ENCODE measurements around the gene ZNF92.

DNA sequence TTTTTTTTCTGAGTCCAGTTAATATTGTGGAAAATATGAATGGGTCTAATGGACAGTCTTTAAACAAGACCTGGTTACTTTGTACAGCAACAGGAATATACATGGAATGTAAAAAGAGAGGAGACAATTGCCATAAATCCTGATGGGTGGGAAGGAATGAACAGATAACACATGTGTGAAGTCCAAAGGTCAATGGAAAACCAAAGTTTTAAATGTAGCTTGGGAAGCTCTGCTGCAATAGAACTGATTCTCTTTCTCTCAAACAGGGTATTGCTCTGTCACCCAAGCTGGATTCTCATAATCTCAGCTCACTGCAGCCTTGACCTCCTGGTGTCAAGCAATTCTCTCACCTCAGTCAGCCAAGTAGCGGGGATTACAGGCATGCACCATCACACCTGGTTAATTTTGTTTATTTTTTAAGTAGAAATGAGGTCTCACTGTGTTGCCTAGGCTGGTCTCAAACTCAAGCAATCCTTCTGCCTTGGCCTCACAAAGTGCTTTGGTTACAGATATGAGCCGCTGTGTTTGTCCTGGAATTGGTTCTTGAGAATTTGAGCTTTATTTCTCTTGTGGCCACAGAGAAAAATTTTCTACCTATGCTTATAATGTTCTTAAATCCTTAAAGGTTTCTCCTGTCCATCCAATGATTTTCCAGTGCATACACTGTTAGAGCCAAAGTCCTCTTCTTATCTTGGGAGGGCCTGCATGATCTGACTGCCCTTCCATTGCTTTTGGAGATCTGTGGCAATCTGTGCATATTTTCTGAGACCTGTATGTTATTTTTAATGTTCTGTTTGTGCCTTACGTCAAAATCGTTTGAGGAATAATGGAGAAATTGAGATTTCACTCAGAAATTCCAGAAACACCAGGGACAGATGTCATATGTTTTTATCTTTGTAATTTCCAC lies 30.7 kb upstream of the ZNF92 start:
- TF ChIP-seq CTCF (IDR thresholded peaks at IDR 0.05) (no peak), POLR2A (IDR thresholded peaks at IDR 0.05) (no peak)
